Adipocyte (in vitro differentiated cells): ENCODE measurements around the gene EPB41L2.
A peak's percentile ranks its signal among the peaks of the same experiment; 100 is the strongest.

Source experiments
- DNase-seq: peaks from one replicate; pipeline ENCODE4 v3.0.0-alpha.2; 2015; ENCODE audit warnings: low read depth
- H3K27me3 ChIP-seq: replicated peaks from 2 replicates; pipeline ENCODE4 v1.7.0; 2013; ENCODE audit warnings: mild to moderate bottlenecking, low read length, moderate library complexity; ENCODE audit not compliant: control insufficient read depth, insufficient read depth
- H3K36me3 ChIP-seq: 2 replicates; pipeline ENCODE4 v1.7.0; 2013; ENCODE audit warnings: low read length, mild to moderate bottlenecking, moderate library complexity; ENCODE audit not compliant: control insufficient read depth, insufficient read depth, severe bottlenecking
- H3K4me1 ChIP-seq: 2 replicates; pipeline ENCODE4 v1.7.0; 2013; ENCODE audit warnings: mild to moderate bottlenecking, low read length, moderate library complexity; ENCODE audit not compliant: control insufficient read depth, insufficient read depth
- H3K4me3 ChIP-seq: 2 replicates; pipeline ENCODE4 v1.7.0; 2013; ENCODE audit warnings: mild to moderate bottlenecking, low read length, moderate library complexity
- H3K9ac ChIP-seq: 2 replicates; pipeline ENCODE4 v1.7.0; 2013; ENCODE audit warnings: mild to moderate bottlenecking, low read length, moderate library complexity
- H3K9me3 ChIP-seq: 2 replicates; pipeline ENCODE4 v1.7.0; 2013; ENCODE audit warnings: mild to moderate bottlenecking, low read length, moderate library complexity; ENCODE audit not compliant: control insufficient read depth

EPB41L2 gene

DNA sequence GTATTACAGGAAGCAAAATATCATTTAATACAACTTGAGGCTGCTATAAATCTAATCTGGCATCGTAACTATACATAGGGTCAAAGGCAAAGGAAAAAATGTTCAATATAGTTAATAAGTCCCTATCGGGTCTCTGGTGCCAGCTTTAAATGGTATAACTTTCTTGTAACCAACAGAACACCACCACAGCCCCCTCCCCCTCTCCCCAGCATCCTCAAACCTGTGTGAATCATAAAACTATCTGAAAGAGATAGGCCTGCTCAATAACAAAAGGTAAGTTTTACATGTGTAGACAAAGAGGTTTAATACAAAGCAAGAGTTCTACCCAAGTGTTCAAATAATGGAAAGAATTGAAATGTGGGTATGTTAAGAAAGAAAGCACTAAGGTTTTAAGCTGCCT is 223.7 kb downstream of the EPB41L2 start:
- Histone ChIP-seq H3K4me3 (no peak overlapping the region), H3K4me1 (peaks cover 16% of the 10 kb centered on the region), H3K36me3 (no peaks in the 10 kb centered on the region), H3K27me3 (no peaks in the 10 kb centered on the region), H3K9me3 (no peaks in the 10 kb centered on the region), H3K9ac (no peak overlapping the region)
- DNase-seq: no peak

DNA sequence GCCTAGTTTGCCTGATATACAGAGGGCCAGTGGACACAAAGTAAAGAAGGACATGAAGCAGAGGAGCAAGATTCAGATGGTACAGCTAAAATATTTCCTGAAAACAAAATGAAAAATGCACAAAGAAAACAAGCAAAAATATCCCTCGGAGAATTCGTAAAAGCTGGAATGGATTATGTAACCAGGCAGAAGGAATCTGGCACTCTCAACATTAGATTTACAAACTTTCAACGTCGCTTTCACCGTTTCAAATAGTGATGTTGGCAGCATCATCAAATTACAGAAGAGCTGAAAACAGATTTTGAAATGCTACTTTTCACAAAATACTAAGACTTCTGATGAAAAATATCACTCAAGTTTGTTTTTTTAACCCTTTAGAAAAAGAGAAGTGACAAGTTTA is 224.1 kb downstream of the EPB41L2 start:
- Histone ChIP-seq H3K9ac (no peak overlapping the region), H3K4me1 (peaks cover 16% of the 10 kb centered on the region), H3K36me3 (no peaks in the 10 kb centered on the region), H3K27me3 (no peaks in the 10 kb centered on the region), H3K4me3 (no peak overlapping the region), H3K9me3 (no peaks in the 10 kb centered on the region)
- DNase-seq: no peak

DNA sequence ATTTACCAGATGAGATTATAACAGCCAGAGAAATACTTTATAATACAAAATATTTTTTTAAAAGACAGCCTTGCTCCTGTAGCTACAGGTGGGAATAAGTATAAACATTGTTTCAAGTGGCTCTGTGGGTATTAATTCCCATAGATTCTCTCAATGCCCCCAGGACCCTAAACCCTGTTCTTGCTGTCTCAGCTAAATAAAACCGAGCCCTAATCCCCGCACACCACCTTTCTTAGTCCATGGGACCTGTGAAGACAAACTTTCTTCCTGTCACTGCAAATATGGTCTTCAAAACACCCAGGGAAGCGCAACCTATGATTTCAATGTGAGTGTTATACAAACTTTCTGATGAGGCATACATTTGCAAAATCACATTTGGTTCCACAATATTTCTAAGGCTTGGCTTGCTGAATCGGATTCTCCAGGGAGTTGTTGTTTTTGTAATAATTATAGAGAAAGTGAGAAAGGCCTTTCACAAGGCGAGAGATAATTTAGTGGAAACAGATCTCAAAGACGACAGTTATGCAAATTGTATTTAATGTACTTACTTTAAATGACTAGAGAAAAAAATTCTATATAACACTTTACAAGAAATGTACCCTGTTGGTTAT is 224.7 kb downstream of the EPB41L2 start:
- no peaks in the 10 kb centered on the region for H3K36me3 ChIP-seq
- no peaks in the 10 kb centered on the region for H3K27me3 ChIP-seq
- no peaks in the 10 kb centered on the region for H3K9me3 ChIP-seq
- DNase-seq: no peak
- no peak overlapping the region for H3K9ac ChIP-seq
- H3K4me3 ChIP-seq: no peak overlapping the region
- peaks cover 16% of the 10 kb centered on the region for H3K4me1 ChIP-seq

DNA sequence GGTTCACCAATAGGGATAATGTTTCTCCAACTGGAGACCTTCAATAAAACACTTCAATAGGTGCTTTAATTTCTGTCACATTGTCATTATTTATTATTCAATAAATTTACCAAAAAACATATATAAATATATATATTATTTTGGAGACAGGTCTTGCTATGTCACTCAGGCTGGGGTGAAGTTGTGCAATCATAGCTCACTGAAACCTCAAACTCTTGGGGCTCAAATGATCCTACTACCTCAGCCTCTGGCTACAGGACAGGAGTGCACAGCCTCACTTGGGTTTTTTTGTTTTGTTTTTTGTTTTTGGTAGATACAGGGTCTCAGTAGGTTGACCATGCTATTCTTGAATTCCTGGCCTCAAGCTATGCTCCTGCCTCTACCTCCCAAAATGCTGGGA is 226.0 kb downstream of the EPB41L2 start:
- Histone ChIP-seq H3K9ac (no peak overlapping the region), H3K4me1 (peaks cover 16% of the 10 kb centered on the region), H3K36me3 (no peaks in the 10 kb centered on the region), H3K9me3 (no peaks in the 10 kb centered on the region), H3K4me3 (no peak overlapping the region), H3K27me3 (no peaks in the 10 kb centered on the region)
- no peak for DNase-seq

DNA sequence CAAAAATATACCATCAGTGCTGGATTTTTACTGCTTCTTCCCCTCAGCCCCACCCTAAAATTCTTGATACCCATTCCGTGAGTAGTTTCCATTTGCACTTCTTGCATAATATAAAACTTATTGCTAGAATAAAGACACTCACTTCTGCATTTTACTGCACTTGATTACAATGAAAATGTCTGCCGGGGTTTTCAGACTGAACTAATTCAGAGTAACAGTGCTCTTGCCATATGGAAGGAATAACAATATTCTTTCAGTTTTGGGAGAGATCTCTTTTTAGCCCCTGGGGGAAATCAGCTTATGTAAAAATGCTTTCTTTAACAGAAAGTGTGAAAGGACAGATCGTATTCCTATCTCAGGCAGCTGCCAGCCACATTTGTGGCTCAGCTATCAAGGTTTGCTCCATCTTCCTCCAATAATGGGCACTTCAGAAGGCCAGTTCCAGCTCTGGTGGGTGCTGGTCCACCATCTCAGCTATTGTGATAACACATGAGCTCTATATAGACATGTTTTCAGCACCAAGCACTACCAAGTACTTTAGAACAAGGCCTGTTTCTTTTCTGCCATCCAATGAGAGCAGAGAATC is 226.9 kb downstream of the EPB41L2 start:
- Histone ChIP-seq H3K27me3 (no peaks in the 10 kb centered on the region), H3K36me3 (no peaks in the 10 kb centered on the region), H3K4me1 (peaks cover 16% of the 10 kb centered on the region), H3K9ac (no peak overlapping the region), H3K9me3 (no peaks in the 10 kb centered on the region), H3K4me3 (no peak overlapping the region)
- peak; percentile 18 for DNase-seq

DNA sequence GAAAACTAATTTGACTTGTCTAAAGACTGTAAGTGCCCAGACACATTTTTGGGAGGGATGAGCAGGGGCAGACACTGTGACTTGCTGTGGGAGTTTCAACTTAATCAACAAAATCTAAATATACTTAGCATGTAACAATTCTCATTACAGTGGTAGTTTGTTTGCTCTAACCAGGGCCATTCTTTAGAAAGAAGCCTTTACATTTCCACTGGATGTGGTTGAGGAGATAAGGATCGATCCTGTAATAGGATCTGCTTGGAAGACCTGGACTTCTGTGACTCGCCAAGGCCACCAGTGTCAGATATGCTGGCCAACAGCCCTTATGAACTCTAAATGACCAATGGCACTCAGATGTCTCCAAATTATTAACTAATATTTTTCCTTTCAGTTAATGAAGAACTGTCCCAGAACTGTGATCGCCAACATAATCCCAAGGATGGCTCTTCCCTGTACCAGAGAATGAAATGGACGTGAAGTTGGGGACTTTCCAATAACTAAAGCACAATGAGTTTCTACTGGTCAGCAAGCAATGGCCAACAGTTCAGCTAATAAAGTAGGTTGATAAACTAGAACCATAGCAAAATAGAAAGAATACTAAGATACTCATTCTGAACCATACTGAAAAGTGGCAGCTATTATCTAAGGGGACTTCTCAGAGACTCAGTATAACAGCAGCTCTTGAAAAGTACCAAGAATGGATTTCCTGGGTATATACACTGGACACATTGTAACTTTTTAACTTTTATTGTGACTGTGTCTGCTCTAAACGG is 228.4 kb downstream of the EPB41L2 start:
- DNase-seq: no peak
- no peaks in the 10 kb centered on the region for H3K9me3 ChIP-seq

GRCh38 chr6:130833569-130833968 is 229.5 kb downstream of the EPB41L2 start:
- no peaks in the 10 kb centered on the region for H3K36me3 ChIP-seq
- H3K9ac ChIP-seq: no peak overlapping the region
- no peaks in the 10 kb centered on the region for H3K27me3 ChIP-seq
- peaks cover 6% of the 10 kb centered on the region for H3K4me1 ChIP-seq
- no peak for DNase-seq
- no peak overlapping the region for H3K4me3 ChIP-seq
- H3K9me3 ChIP-seq: no peaks in the 10 kb centered on the region

More for the DNA sequence above, 228.4 kb downstream of the EPB41L2 start:
- Histone ChIP-seq H3K27me3 (no peaks in the 10 kb centered on the region), H3K4me1 (peaks cover 16% of the 10 kb centered on the region), H3K4me3 (no peak overlapping the region), H3K9ac (no peak overlapping the region), H3K36me3 (no peaks in the 10 kb centered on the region)

GRCh38 chr6:130831607-130832006 is 231.4 kb downstream of the EPB41L2 start:
- no peaks in the 10 kb centered on the region for H3K36me3 ChIP-seq
- no peak overlapping the region for H3K9ac ChIP-seq
- H3K4me1 ChIP-seq: no peaks in the 10 kb centered on the region
- H3K27me3 ChIP-seq: no peaks in the 10 kb centered on the region
- DNase-seq: no peak
- H3K9me3 ChIP-seq: no peaks in the 10 kb centered on the region
- H3K4me3 ChIP-seq: no peak overlapping the region

- Histone ChIP-seq H3K27me3 (no peaks in the 10 kb centered on the region), H3K9me3 (no peaks in the 10 kb centered on the region), H3K4me1 (no peaks in the 10 kb centered on the region), H3K4me3 (no peak overlapping the region), H3K36me3 (no peaks in the 10 kb centered on the region), H3K9ac (no peak overlapping the region)
- no peak for DNase-seq
Measured at GRCh38 chr6:130829333-130829910, 233.6 kb downstream of the EPB41L2 start.

GRCh38 chr6:130827247-130828149 is 235.5 kb downstream of the EPB41L2 start, which contains the start of gene SMLR1:
TSS of gene SMLR1 (plus strand) at chr6:130827406. CDS start at chr6:130827414, 8 bp downstream.
- DNase-seq: no peak
- Histone ChIP-seq H3K4me1 (no peaks in the 10 kb centered on the region), H3K9ac (no peak within 1 kb of the TSS), H3K36me3 (no peaks in the 10 kb centered on the region), H3K4me3 (no peak within 1 kb of the TSS), H3K9me3 (no peaks in the 10 kb centered on the region), H3K27me3 (no peaks in the 10 kb centered on the region)
